ENCODE results near the gene TCEA3. TPM values are rescaled to one million over a fixed set of nuclear protein-coding genes. Genes with fewer than 3 reads are reported as not detected.

Gene TCEA3
- total and polyA plus RNA-seq, 7 donors = 26.9 to 222 (median 66.2) TPM

DNA sequence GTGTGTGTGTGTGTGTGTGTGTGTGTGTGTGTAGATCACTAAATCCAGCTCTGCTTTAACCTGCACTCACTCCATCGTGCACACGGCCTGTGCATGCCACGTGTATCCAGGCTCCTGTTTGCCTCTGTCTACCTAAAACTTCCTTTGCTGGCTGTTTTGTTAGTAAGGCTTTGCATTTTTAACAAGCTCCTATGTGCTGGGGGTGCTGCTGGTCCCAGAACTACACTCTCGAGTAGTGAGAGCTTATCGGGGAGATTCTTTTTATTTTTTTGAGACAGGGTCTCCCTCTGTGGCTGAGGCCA is 596 bp upstream of the TCEA3 start:
- H3K27me3 ChIP-seq = no peaks in the 10 kb centered on the region
- peak overlapping the region; percentile 81 to 89 (median 87) for H3K27ac ChIP-seq
- no peak for DNase-seq
- WGBS, 2 donors = 26 to 29% methylated on average over 5 of the region's 5 CpGs
- intact Hi-C loops (cut with DNase I) = loop anchor here (2.0 kb wide), 1 partner anchor 58 kb away; no protein-coding TSS in a partner anchor
- TF ChIP-seq POLR2AphosphoS5 (IDR thresholded peaks at IDR 0.05) (no peak), POLR2A (IDR thresholded peaks at IDR 0.05) (no peak), EP300 (IDR thresholded peaks at IDR 0.05) (no peak)
- TF ChIP-seq, protein P1, sequence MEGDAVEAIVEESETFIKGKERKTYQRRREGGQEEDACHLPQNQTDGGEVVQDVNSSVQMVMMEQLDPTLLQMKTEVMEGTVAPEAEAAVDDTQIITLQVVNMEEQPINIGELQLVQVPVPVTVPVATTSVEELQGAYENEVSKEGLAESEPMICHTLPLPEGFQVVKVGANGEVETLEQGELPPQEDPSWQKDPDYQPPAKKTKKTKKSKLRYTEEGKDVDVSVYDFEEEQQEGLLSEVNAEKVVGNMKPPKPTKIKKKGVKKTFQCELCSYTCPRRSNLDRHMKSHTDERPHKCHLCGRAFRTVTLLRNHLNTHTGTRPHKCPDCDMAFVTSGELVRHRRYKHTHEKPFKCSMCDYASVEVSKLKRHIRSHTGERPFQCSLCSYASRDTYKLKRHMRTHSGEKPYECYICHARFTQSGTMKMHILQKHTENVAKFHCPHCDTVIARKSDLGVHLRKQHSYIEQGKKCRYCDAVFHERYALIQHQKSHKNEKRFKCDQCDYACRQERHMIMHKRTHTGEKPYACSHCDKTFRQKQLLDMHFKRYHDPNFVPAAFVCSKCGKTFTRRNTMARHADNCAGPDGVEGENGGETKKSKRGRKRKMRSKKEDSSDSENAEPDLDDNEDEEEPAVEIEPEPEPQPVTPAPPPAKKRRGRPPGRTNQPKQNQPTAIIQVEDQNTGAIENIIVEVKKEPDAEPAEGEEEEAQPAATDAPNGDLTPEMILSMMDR (IDR thresholded peaks at IDR 0.05) = no peak
- no peaks in the 10 kb centered on the region for H3K9me3 ChIP-seq
- peaks cover 0 to 23% (median 0%) of the 10 kb centered on the region in 4 donors for H3K36me3 ChIP-seq
- H3K4me3 ChIP-seq = peak overlapping the region in 3 of 4 donors; percentile 72 to 79 (median 75)
- H3K4me1 ChIP-seq = peaks cover 0 to 50% (median 38%) of the 10 kb centered on the region in 4 donors

DNA sequence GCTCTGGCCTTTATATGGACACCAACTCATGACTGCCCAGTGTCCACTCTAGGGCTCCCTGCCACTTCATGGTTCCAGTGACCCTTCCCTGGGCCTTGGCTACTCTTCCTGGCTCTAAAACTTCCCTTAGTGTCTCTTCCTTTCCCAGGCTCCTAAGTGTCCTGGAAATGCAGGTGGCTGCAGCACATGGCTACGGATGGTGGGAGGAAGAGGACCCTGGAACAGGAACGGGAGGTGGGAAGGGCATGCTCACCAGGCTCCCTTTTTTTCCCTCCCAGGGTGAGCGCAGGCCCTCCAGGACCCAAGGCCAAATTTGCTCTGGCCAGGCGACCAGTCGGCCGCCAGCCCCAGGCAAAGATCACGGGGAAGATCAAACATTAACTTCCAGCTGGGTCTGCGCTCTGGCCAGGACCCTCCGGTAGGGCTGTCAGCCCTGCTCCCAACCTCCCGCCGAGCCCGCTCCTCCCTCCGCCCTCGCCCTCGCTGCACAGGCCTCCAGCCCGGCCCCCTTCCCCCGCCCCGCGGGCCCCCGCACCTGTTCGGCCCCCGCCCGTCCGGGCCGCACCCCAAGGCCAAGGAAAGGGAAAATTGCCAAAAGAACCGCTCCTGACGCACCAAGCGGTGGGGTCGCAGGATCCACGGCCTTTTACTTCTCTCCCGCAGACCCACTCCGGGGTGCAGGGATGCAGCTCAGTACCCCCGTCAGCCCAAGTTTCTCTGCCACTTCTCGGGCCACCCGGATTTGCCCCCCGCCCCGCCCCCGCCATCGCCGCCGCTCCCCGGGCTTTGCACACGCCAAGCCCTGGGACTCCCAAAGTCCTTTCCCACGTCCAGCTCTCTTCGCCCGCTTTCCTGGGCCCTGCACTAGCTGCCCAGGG is 894 bp downstream of the TCEA3 start:
- H3K4me1 ChIP-seq = peaks cover 0 to 50% (median 38%) of the 10 kb centered on the region in 4 donors

DNA sequence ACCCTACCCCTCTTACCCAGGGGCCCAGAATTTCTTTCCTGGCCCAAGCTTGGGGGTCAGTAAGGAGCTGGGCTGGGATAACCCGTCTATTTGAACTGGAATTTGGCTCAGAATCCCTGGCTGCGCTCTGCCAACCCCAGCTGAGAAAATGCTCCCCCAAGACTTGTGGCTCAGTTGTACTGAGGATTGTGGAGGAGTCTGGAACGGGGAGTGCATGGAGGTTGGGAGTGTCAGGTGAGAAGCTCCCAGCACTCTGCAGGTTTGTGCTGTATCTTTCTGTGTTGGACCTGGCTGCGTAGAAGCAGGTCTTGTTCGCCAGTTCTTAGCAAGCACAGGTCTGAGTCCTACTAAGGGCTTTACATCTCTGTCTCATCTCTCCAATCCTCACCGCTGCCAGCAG is 1.6 kb downstream of the TCEA3 start:
- no peaks in the 10 kb centered on the region for H3K9me3 ChIP-seq
- TF ChIP-seq EP300 (IDR thresholded peaks at IDR 0.05) (no peak), POLR2A (IDR thresholded peaks at IDR 0.05) (no peak)
- H3K36me3 ChIP-seq = peaks cover 0 to 4% (median 0%) of the 10 kb centered on the region in 4 donors
- WGBS, 2 donors = 22 to 57% methylated on average over 6 of the region's 6 CpGs
- no peaks in the 10 kb centered on the region for H3K27me3 ChIP-seq
- H3K27ac ChIP-seq = peak overlapping the region; percentile 81 to 89 (median 87)
- intact Hi-C loops (cut with DNase I) = loop anchor here (2.0 kb wide), 1 partner anchor 78 kb away; the partner anchor contains the start of gene HNRNPR
- peaks cover 0 to 50% (median 38%) of the 10 kb centered on the region in 4 donors for H3K4me1 ChIP-seq
- H3K4me3 ChIP-seq = peak overlapping the region in 3 of 4 donors; percentile 18 to 79 (median 75)
- no peak for DNase-seq

More for the DNA sequence above, 894 bp downstream of the TCEA3 start:
- intact Hi-C loops (cut with DNase I) = loop anchor here (2.0 kb wide), 2 partner anchors 59 to 79 kb away; partner anchors contain the start of gene HNRNPR
- peak overlapping the region; percentile 67 to 79 (median 74) for H3K4me3 ChIP-seq
- WGBS, 2 donors = 3 to 11% methylated on average over 46 of the region's 46 CpGs
- H3K27me3 ChIP-seq = no peaks in the 10 kb centered on the region
- DNase-seq = no peak
- no peaks in the 10 kb centered on the region for H3K9me3 ChIP-seq
- H3K36me3 ChIP-seq = peaks cover 0 to 9% (median 0%) of the 10 kb centered on the region in 4 donors
- TF ChIP-seq POLR2AphosphoS5 (IDR thresholded peaks at IDR 0.05) (no peak), EP300 (IDR thresholded peaks at IDR 0.05) (no peak), POLR2A (IDR thresholded peaks at IDR 0.05) (no peak)
- TF ChIP-seq, protein P1 (IDR thresholded peaks at IDR 0.05) = no peak
- H3K27ac ChIP-seq = peak overlapping the region; percentile 81 to 89 (median 87)

DNA sequence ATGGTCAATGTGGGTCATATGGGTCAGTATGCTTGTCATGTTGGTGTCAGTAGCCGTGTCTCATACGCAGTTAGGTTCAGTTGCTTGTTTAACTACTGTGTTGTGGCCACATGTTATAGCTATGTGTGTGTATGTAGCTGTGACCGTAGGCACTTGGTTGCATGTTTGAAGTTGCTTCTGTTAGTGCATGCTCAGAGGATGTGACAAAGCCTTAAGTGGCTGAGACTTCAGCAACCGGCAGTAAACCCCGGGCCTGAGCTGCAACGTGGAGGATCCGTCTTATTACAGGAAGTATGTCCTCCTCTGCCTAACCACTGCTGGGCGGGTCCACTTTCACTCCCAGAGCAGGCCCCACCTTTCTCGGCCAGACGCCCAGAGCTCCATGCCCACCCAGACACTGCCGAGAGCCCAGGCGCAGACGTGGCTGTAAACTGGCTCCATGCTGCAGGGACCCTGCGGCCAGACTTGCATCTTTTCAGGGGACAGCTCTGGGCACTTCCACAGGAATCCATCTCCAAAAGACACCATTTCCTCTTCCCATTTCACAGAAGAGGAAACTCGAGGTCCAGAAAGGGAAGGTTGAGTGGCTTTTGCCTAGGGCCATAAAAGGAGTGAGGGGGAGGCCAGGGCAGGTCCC is 2.2 kb downstream of the TCEA3 start:
- H3K36me3 ChIP-seq = peaks cover 0 to 8% (median 2%) of the 10 kb centered on the region in 4 donors
- no peaks in the 10 kb centered on the region for H3K9me3 ChIP-seq
- intact Hi-C loops (cut with DNase I) = loop anchor here (2.0 kb wide), 1 partner anchor 78 kb away; the partner anchor contains the start of gene HNRNPR
- peak overlapping the region in 3 of 4 donors; percentile 18 to 75 (median 25) for H3K4me3 ChIP-seq
- TF ChIP-seq POLR2AphosphoS5 (IDR thresholded peaks at IDR 0.05) (peak in 2 of 4 donors; percentile 4 to 35), POLR2A (IDR thresholded peaks at IDR 0.05) (peak in 1 of 2 donors; percentile 18)
- TF ChIP-seq, protein P1 (IDR thresholded peaks at IDR 0.05) = no peak
- peaks cover 0 to 50% (median 38%) of the 10 kb centered on the region in 4 donors for H3K4me1 ChIP-seq
- no peaks in the 10 kb centered on the region for H3K27me3 ChIP-seq
- H3K27ac ChIP-seq = peak overlapping the region; percentile 81 to 89 (median 87)
- peak; percentile 90 for DNase-seq
- WGBS, 2 donors = 2 to 11% methylated on average over 15 of the region's 15 CpGs

Data from sigmoid colon (tissue), 7 donors.